Measurements from ENCODE around the gene PAQR4. TPM values are rescaled to one million over a fixed set of nuclear protein-coding genes. Genes with fewer than 3 reads are reported as not detected.

PAQR4 gene
- total and polyA plus RNA-seq, 10 of the 15 experiments (the other 5 are each of a cell fraction or from before 2014, with no cell fraction given) = 0.39 to 31.8 (median 13.5) TPM

GRCh38 chr16:2980227-2981176 lies 11.4 kb downstream of the PAQR4 start, which contains the start of gene PKMYT1 (continued):
- TF ChIP-seq TAF1 (IDR thresholded peaks at IDR 0.05; ENCODE audit: borderline replicate concordance, low read depth, low read length) = 0 out of 2 replicates have a peak, but pooled peaks have one; percentile 37
- no peak for TF ChIP-seq ZNF207 (IDR thresholded peaks at IDR 0.05; ENCODE audit: borderline replicate concordance)
- peak; percentile 11; the same call in 1 of the 2 replicates for TF ChIP-seq YY1 (IDR thresholded peaks at IDR 0.05; ENCODE audit: low read depth, low read length)
- peak; percentile 53 for TF ChIP-seq NBN (IDR thresholded peaks at IDR 0.05)
- no peak for TF ChIP-seq FOXM1 (IDR thresholded peaks at IDR 0.05; ENCODE audit: low read depth, low read length)
- TF ChIP-seq PML (IDR thresholded peaks at IDR 0.05; ENCODE audit: low read length) = peak; percentile 58; the same call in 1 of the 2 replicates
- no peak for TF ChIP-seq ESRRA (IDR thresholded peaks at IDR 0.05; ENCODE audit: low read length)
- TF ChIP-seq TARDBP (IDR thresholded peaks at IDR 0.05; ENCODE audit: borderline replicate concordance) = no peak
- TF ChIP-seq ZSCAN29 (IDR thresholded peaks at IDR 0.05) = 0 out of 2 replicates have a peak, but pooled peaks have one; percentile 18
- no peak for TF ChIP-seq IRF4 (IDR thresholded peaks at IDR 0.05; ENCODE audit: low read depth, low read length)
- TF ChIP-seq ZBED1 (IDR thresholded peaks at IDR 0.05; ENCODE audit: borderline replicate concordance) = no peak
- peak; percentile 87 for TF ChIP-seq POLR2AphosphoS5 (IDR thresholded peaks at IDR 0.05; ENCODE audit: low read length)
- TF ChIP-seq HDGF (IDR thresholded peaks at IDR 0.05) = peak; percentile 59; the same call in 1 of the 2 replicates
- TF ChIP-seq MLLT1 (IDR thresholded peaks at IDR 0.05) = peak; percentile 94
- peak; percentile 63 for TF ChIP-seq SP1 (IDR thresholded peaks at IDR 0.05; ENCODE audit: low read depth, low read length)
- peak; percentile 87 for TF ChIP-seq IKZF1 (conservative IDR thresholded peaks at IDR 0.05)
- no peak for TF ChIP-seq PBX3 (IDR thresholded peaks at IDR 0.05; ENCODE audit: insufficient replicate concordance, low read depth, low read length)
- peak; percentile 50 for TF ChIP-seq KLF5 (IDR thresholded peaks at IDR 0.05; ENCODE audit: partially characterized antibody)
- TF ChIP-seq DPF2 (IDR thresholded peaks at IDR 0.05) = peak; percentile 67; the same call in 1 of the 2 replicates
- TF ChIP-seq ZNF217 (IDR thresholded peaks at IDR 0.05) = peak; percentile 72; the same call in 1 of the 2 replicates
- peak; percentile 51; the same call in 1 of the 2 replicates for TF ChIP-seq NFYB (IDR thresholded peaks at IDR 0.05; ENCODE audit: insufficient read depth, low read depth, low read length)
